B cell (primary cell): Measurements from ENCODE around the gene PRR16. TPM values are rescaled to one million over a fixed set of nuclear protein-coding genes. Genes with fewer than 3 reads are reported as not detected.

Experiments used
- ATAC-seq: fragments of 200-7000 bp; cut with Tn5 transposase; one replicate; pipeline ENCODE4 v1.10.0; 2021; ENCODE audit warnings: low read depth, mild to moderate bottlenecking, moderate number of reproducible peaks, moderate library complexity
- CTCF ChIA-PET: fragments of 350-600 bp; sonication (Branson Sonifier 250); formaldehyde crosslinking; loops from one replicate; lab custom pipeline; 2021; ENCODE audit warnings: antibody characterized with exemption, inconsistent platforms; lab: Charles Lee
- POLR2A ChIA-PET: fragments of 350-600 bp; sonication (Branson Sonifier 250); formaldehyde crosslinking; loops from one replicate; lab custom pipeline; 2021; ENCODE audit warnings: antibody characterized with exemption; lab: Charles Lee
- DNase-seq: peaks from one replicate; pipeline ENCODE4 v3.0.0; 2013
- H2AFZ ChIP-seq: 2 replicates; pipeline ENCODE4 v1.6.1; 2012; ENCODE audit warnings: mild to moderate bottlenecking, low read depth, low read length; ENCODE audit not compliant: insufficient read depth, poor library complexity, severe bottlenecking
- H3K27ac ChIP-seq, 2 donors: 1 replicate in 1 of 2; 2 replicates in 1 of 2; pipeline ENCODE4 v1.5.1; 2012 to 2013; ENCODE audit warnings: low read length in 2 of 2, mild to moderate bottlenecking in 2 of 2, moderate library complexity in 1 of 2
- H3K27me3 ChIP-seq, 4 experiments: fragments of 200-600 bp in 1 of 4; sonication (generic) in 1 of 4; replicated peaks in 1 of 4; 1 replicate in 2 of 4; 2 replicates in 2 of 4; pipeline versions ENCODE4 v1.6.1 to v1.7.0; 2013 to 2016; ENCODE audit warnings: low read length in 3 of 4, mild to moderate bottlenecking in 2 of 4, mixed read lengths in 1 of 4, moderate library complexity in 1 of 4; ENCODE audit not compliant: insufficient read depth in 4 of 4, control insufficient read depth in 3 of 4; ENCODE audit errors: control extremely low read depth in 1 of 4
- H3K36me3 ChIP-seq, 2 experiments: replicated peaks in 1 of 2; 1 replicate in 1 of 2; 2 replicates in 1 of 2; pipeline versions ENCODE4 v1.6.1 to v1.7.1; 2013; ENCODE audit warnings: low read length in 1 of 2; ENCODE audit not compliant: insufficient read depth in 2 of 2, control insufficient read depth in 1 of 2; ENCODE audit errors: control extremely low read depth in 1 of 2, extremely low read depth in 1 of 2
- H3K4me1 ChIP-seq, 2 donors: fragments of 200-600 bp in 1 of 2; sonication (generic) in 1 of 2; 1 replicate in 1 of 2; 2 replicates in 1 of 2; pipeline versions ENCODE4 v1.5.1 to v1.6.1; 2013 to 2017; ENCODE audit warnings: low read length in 2 of 2; ENCODE audit not compliant: control insufficient read depth in 2 of 2, insufficient read depth in 2 of 2
- H3K4me2 ChIP-seq: replicated peaks from 2 replicates; pipeline ENCODE3; 2012; ENCODE audit warnings: mild to moderate bottlenecking, low read depth, low read length; ENCODE audit not compliant: poor library complexity, severe bottlenecking
- H3K4me3 ChIP-seq, 5 experiments: fragments of 200-600 bp in 1 of 5; sonication (generic) in 1 of 5; 1 replicate in 3 of 5; 2 replicates in 2 of 5; pipeline versions ENCODE4 v1.5.1 to v1.7.0; 2011 to 2016; ENCODE audit warnings: low read length in 4 of 5, mild to moderate bottlenecking in 4 of 5, low read depth in 2 of 5, control low read depth in 1 of 5, moderate library complexity in 1 of 5; ENCODE audit not compliant: insufficient read depth in 1 of 5; ENCODE audit errors: control extremely low read depth in 1 of 5, extremely low read depth in 1 of 5
- H3K79me2 ChIP-seq: fragments of 200-600 bp; sonication (generic); one replicate; pipeline ENCODE4 v1.6.0; 2016; ENCODE audit warnings: low read length; ENCODE audit not compliant: control insufficient read depth, insufficient read depth
- H3K9ac ChIP-seq: fragments of 200-600 bp; sonication (generic); 2 replicates; pipeline ENCODE4 v1.6.1; 2017; ENCODE audit warnings: mild to moderate bottlenecking, low read length, moderate library complexity
- H3K9me3 ChIP-seq, 3 donors: one replicate each; pipeline versions ENCODE4 v1.6.1 to v1.7.1; 2013; ENCODE audit warnings: low read length in 2 of 3; ENCODE audit not compliant: control insufficient read depth in 2 of 3, insufficient read depth in 1 of 3; ENCODE audit errors: control extremely low read depth in 1 of 3
- H4K20me1 ChIP-seq: 2 replicates; pipeline ENCODE4 v1.6.0; 2012; ENCODE audit warnings: mild to moderate bottlenecking, low read length; ENCODE audit not compliant: insufficient read depth, control insufficient read depth, poor library complexity, severe bottlenecking
- H3K27ac Mint-ChIP-seq: one replicate; pipeline ENCODE4 v1.8.0; 2021; ENCODE audit warnings: mixed read lengths
- H3K27me3 Mint-ChIP-seq: one replicate; pipeline ENCODE4 v1.8.0; 2021; ENCODE audit warnings: mixed read lengths
- H3K4me1 Mint-ChIP-seq: one replicate; pipeline ENCODE4 v1.8.0; 2021; ENCODE audit warnings: mixed read lengths
- H3K4me3 Mint-ChIP-seq: one replicate; pipeline ENCODE4 v1.8.0; 2021; ENCODE audit warnings: mixed read lengths
- H3K9me3 Mint-ChIP-seq: one replicate; pipeline ENCODE4 v1.8.0; 2022; ENCODE audit warnings: mixed read lengths; ENCODE audit not compliant: insufficient read depth
- CTCF ChIP-seq: fragments of 200-600 bp; IDR thresholded peaks from one replicate; pipeline ENCODE4 v1.8.0; 2022; ENCODE audit warnings: antibody characterized with exemption, mild to moderate bottlenecking
- EZH2 ChIP-seq: IDR thresholded peaks from 2 replicates; pipeline ENCODE4 v1.6.1; 2012; ENCODE audit warnings: borderline replicate concordance, low read depth, mild to moderate bottlenecking, moderate library complexity, low read length; ENCODE audit not compliant: insufficient read depth, poor library complexity, severe bottlenecking
- WGBS: methylation state at CpG from one replicate; pipeline ENCODE4 v1.1.5; 2013; ENCODE audit warnings: missing lambda C conversion rate; ENCODE audit not compliant: insufficient coverage; 5-methylcytosine and 5-hydroxymethylcytosine counted together
- intact Hi-C: fragments of 100-400 bp; cut with micrococcal nuclease; formaldehyde crosslinking; loops from one replicate; pipeline ENCODE4 v1.10.0; 2022
- polyA plus RNA-seq: library from polyadenylated mRNA; depleted of rRNA; stranded (reverse); fragments of >200 nt; gene quantifications from 2 replicates; pipeline ENCODE4 v1.2.3, GENCODE V29; 2012
- total RNA-seq, 2 donors: library from RNA; stranded (reverse); fragments of 120-200 nt in 1 of 2; gene quantifications; 1 replicate in 1 of 2; 2 replicates in 1 of 2; pipeline versions ENCODE4 v1.2.3 to v1.2.4, GENCODE V29; 2013 to 2022

Gene PRR16
- total and polyA plus RNA-seq, 2 donors (not counting 1 experiment from before 2014, with no cell fraction given): 0.16 TPM; not detected in 1

DNA sequence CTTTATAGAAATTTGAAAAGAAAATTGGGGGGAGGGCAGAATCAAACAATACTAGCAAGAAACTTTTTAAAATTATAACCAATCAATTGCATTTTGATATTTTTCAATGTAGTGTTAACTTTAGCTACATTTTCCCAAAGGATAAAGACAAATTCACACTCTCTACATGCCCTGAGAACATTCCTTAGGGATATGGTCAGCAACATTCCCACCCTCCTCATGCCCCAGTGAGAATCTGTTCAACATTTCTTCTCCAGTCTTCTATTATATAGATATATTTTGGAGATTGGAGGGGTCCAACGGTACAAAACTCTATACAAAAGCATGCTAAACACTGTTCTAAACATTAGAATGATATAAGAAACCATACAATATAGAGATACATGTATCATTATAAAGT is 11.6 kb upstream of the PRR16 start:
- Histone ChIP-seq H2AFZ (no peak overlapping the region), H3K27ac (no peak overlapping the region), H3K9me3 (no peaks in the 10 kb centered on the region), H3K79me2 (no peaks in the 10 kb centered on the region), H3K27me3 (peaks cover 0 to 2% (median 0%) of the 10 kb centered on the region in 4 experiments), H4K20me1 (no peaks in the 10 kb centered on the region), H3K36me3 (no peaks in the 10 kb centered on the region), H3K4me2 (no peak overlapping the region), H3K4me1 (peaks cover under 1 to 3% of the 10 kb centered on the region in 2 donors), H3K4me3 (no peak overlapping the region), H3K9ac (no peak overlapping the region)
- TF ChIP-seq CTCF (no peak), EZH2 (no peak)
- Mint-ChIP-seq H3K27ac (no peak overlapping the region), H3K4me3 (no peak overlapping the region), H3K4me1 (peaks cover 3% of the 10 kb centered on the region), H3K9me3 (no peaks in the 10 kb centered on the region), H3K27me3 (peaks cover 3% of the 10 kb centered on the region)
- ChIA-PET POLR2A (no interaction called here), CTCF (no interaction called here)
- DNase-seq (no peak), ATAC-seq (no peak)
- intact Hi-C loops: no loop called here
- WGBS: no CpG with 5 or more reads among the region's 1 CpG

- H3K4me3 Mint-ChIP-seq: no peak overlapping the region
- Histone ChIP-seq H3K79me2 (no peaks in the 10 kb centered on the region), H2AFZ (no peak overlapping the region), H3K27ac (no peak overlapping the region), H4K20me1 (no peaks in the 10 kb centered on the region), H3K9ac (no peak overlapping the region), H3K9me3 (no peaks in the 10 kb centered on the region), H3K4me2 (no peak overlapping the region), H3K27me3 (peaks cover 0 to 2% (median 0%) of the 10 kb centered on the region in 4 experiments), H3K4me1 (peaks cover 4 to 7% of the 10 kb centered on the region in 2 donors), H3K36me3 (no peaks in the 10 kb centered on the region), H3K4me3 (no peak overlapping the region)
- ChIA-PET POLR2A (no interaction called here), CTCF (no interaction called here)
- no CpG with 5 or more reads among the region's 1 CpG for WGBS
- intact Hi-C loops: no loop called here
- H3K27me3 Mint-ChIP-seq: peaks cover 3% of the 10 kb centered on the region
- TF ChIP-seq EZH2 (no peak), CTCF (no peak)
- DNase-seq (no peak), ATAC-seq (no peak)
- H3K27ac Mint-ChIP-seq: no peak overlapping the region
- H3K9me3 Mint-ChIP-seq: no peaks in the 10 kb centered on the region
- peaks cover 9% of the 10 kb centered on the region for H3K4me1 Mint-ChIP-seq
Observed at GRCh38 chr5:120454094-120454798, 9.9 kb upstream of the PRR16 start.
